Prostate gland (tissue), 2 donors: ENCODE measurements around the gene PCDHGA8. TPM values are rescaled to one million over a fixed set of nuclear protein-coding genes. Genes with fewer than 3 reads are reported as not detected.
"Not testable (repeated sequence)": the region's sequence is repeated elsewhere in the genome, so short reads cannot be mapped to it uniquely, and the experiment has no call there.

Experiments used
- DNase-seq: peaks from one replicate; pipeline ENCODE4 v3.0.0-alpha.2; 2019; ENCODE audit warnings: low spot score
- H3K27ac ChIP-seq, 2 donors: fragments of 200-600 bp; sonication (generic); 2 replicates each; pipeline ENCODE4 v1.5.1; 2017 to 2019
- H3K27me3 ChIP-seq: fragments of 200-600 bp; sonication (generic); replicated peaks from 2 replicates; pipeline ENCODE4 v1.5.1; 2019; ENCODE audit not compliant: insufficient read depth
- H3K36me3 ChIP-seq, 2 donors: fragments of 200-600 bp; sonication (generic); 1 replicate in 1 of 2; 2 replicates in 1 of 2; pipeline versions ENCODE4 v1.5.1 to v1.8.1; 2017 to 2019
- H3K4me1 ChIP-seq: fragments of 200-600 bp; sonication (generic); replicated peaks from 2 replicates; pipeline ENCODE4 v1.5.1; 2019
- H3K4me3 ChIP-seq, 2 donors: fragments of 200-600 bp; sonication (generic); 2 replicates each; pipeline ENCODE4 v1.5.1; 2017 to 2019
- H3K9me3 ChIP-seq: fragments of 200-600 bp; sonication (generic); 2 replicates; pipeline ENCODE4 v1.5.1; 2017
- POLR2A ChIP-seq: fragments of 450-650 bp; IDR thresholded peaks from one replicate; pipeline ENCODE4 v1.6.1; 2016; ENCODE audit warnings: antibody characterized with exemption, mild to moderate bottlenecking
- POLR2AphosphoS5 ChIP-seq: sonication (generic); formaldehyde crosslinking; IDR thresholded peaks from one replicate; pipeline ENCODE4 v1.6.1; 2017; ENCODE audit warnings: antibody characterized with exemption
- WGBS: methylation state at CpG from one replicate; pipeline ENCODE4 v1.1.5; 2018; 5-methylcytosine and 5-hydroxymethylcytosine counted together
- intact Hi-C: fragments of 100-400 bp; cut with DNase I; formaldehyde crosslinking; loops from one replicate; pipeline ENCODE4 v1.14.2; 2022
- total RNA-seq, 2 donors: library from RNA; depleted of rRNA; stranded (reverse); fragments of >200 nt; gene quantifications; one replicate each; pipeline ENCODE4 v1.1.0, GENCODE V29; 2016
- TF ChIP-seq, protein P1 (sequence below), 4 experiments: fragments of 200-600 bp in 2 of 4; fragments of 450-650 bp in 2 of 4; sonication (generic) in 2 of 4; IDR thresholded peaks; 1 replicate in 3 of 4; 2 replicates in 1 of 4; pipeline ENCODE4 v1.5.1; 2016 to 2019; ENCODE audit warnings: antibody characterized with exemption in 4 of 4, mild to moderate bottlenecking in 2 of 4, moderate library complexity in 2 of 4

The PCDHGA8 gene
- total RNA-seq, 2 donors from 2014 or later: 1.1 to 4.2 TPM

DNA sequence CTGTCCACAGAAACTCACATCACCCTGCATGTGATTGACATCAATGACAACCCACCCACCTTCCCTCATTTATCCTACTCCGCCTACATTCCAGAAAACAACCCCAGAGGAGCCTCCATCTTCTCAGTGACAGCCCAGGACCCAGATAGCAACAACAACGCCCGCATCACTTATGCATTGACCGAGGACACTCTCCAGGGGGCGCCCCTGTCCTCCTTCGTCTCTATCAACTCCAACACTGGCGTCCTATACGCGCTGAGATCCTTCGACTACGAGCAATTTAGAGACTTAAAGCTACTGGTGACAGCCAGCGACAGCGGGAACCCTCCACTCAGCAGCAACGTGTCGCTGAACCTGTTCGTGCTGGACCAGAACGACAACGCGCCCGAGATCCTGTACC lies 47.1 kb upstream of the PCDHGA8 start:
- Histone ChIP-seq H3K4me1 (no peaks in the 10 kb centered on the region), H3K36me3 (no peaks in the 10 kb centered on the region), H3K4me3 (no peak overlapping the region), H3K9me3 (no peaks in the 10 kb centered on the region), H3K27ac (no peak overlapping the region), H3K27me3 (peaks cover 3% of the 10 kb centered on the region)
- 25% methylated on average over 20 of the region's 20 CpGs for WGBS
- TF ChIP-seq POLR2AphosphoS5 (no peak), POLR2A (no peak)
- TF ChIP-seq, protein P1, sequence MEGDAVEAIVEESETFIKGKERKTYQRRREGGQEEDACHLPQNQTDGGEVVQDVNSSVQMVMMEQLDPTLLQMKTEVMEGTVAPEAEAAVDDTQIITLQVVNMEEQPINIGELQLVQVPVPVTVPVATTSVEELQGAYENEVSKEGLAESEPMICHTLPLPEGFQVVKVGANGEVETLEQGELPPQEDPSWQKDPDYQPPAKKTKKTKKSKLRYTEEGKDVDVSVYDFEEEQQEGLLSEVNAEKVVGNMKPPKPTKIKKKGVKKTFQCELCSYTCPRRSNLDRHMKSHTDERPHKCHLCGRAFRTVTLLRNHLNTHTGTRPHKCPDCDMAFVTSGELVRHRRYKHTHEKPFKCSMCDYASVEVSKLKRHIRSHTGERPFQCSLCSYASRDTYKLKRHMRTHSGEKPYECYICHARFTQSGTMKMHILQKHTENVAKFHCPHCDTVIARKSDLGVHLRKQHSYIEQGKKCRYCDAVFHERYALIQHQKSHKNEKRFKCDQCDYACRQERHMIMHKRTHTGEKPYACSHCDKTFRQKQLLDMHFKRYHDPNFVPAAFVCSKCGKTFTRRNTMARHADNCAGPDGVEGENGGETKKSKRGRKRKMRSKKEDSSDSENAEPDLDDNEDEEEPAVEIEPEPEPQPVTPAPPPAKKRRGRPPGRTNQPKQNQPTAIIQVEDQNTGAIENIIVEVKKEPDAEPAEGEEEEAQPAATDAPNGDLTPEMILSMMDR (IDR thresholded peaks at IDR 0.05): no peak
- DNase-seq: no peak
- intact Hi-C loops: no loop called here

DNA sequence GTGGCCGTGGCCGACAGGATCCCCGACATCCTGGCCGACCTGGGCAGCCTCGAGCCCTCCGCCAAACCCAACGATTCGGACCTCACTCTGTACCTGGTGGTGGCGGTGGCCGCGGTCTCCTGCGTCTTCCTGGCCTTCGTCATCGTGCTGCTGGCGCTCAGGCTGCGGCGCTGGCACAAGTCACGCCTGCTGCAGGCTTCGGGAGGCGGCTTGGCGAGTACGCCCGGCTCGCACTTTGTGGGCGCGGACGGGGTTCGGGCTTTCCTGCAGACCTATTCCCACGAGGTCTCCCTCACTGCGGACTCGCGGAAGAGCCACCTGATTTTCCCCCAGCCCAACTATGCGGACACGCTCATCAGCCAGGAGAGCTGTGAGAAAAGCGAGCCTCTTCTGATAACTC lies 46.4 kb upstream of the PCDHGA8 start:
- H3K9me3 ChIP-seq, H3K36me3 ChIP-seq, intact Hi-C loops, H3K4me1 ChIP-seq, H3K27ac ChIP-seq, DNase-seq, H3K4me3 ChIP-seq, H3K27me3 ChIP-seq: not testable (repeated sequence)
- WGBS: 31% methylated on average over 29 of the region's 35 CpGs

DNA sequence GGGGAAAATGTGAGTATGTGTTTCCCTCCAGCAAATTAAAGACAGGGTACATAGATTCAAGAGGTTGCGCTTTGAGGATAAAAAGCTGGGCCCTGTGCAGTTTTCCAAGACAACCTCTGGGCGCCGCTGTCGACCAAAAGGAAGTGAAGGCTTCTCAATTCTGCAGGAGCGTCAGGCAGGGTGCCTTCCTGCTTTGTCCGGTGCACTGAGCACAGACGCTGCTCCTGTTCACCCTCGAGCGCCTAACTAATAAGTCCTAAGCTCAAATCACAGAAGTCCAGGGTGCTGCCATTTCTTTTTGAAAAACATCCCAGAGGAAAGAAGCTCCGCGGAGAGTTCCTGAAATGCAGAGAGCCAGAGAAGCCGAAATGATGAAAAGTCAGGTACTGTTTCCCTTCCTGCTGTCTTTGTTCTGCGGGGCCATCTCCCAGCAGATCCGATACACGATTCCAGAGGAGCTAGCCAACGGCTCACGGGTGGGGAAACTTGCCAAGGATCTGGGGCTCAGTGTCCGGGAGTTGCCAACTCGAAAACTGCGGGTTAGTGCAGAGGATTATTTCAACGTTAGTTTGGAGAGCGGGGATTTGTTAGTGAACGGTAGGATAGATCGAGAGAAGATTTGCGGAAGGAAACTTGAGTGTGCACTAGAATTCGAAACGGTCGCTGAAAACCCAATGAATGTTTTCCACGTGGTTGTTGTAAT lies 42.4 kb upstream of the PCDHGA8 start, which contains the start of gene PCDHGB1:
Gene PCDHGB1 (plus strand): TSS at position 183 of the 703 bp plus-strand sequence. CDS start 162 bp downstream, at position 345.
- H3K27ac ChIP-seq: no peak within 1 kb of the TSS
- WGBS: 20% methylated on average over 29 of the region's 29 CpGs
- H3K4me1 ChIP-seq: no peaks in the 10 kb centered on the region
- H3K4me3 ChIP-seq: peak within 1 kb of the TSS in 1 of 2 donors; percentile 2
- intact Hi-C loops: no loop called here
- H3K36me3 ChIP-seq: no peaks in the 10 kb centered on the region
- peaks cover 3% of the 10 kb centered on the region for H3K27me3 ChIP-seq
- no peaks in the 10 kb centered on the region for H3K9me3 ChIP-seq
- TF ChIP-seq POLR2A: no peak
- TF ChIP-seq, protein P1 (IDR thresholded peaks at IDR 0.05): peak in 2 of 4 experiments; percentile 16 to 29
- no peak for DNase-seq

DNA sequence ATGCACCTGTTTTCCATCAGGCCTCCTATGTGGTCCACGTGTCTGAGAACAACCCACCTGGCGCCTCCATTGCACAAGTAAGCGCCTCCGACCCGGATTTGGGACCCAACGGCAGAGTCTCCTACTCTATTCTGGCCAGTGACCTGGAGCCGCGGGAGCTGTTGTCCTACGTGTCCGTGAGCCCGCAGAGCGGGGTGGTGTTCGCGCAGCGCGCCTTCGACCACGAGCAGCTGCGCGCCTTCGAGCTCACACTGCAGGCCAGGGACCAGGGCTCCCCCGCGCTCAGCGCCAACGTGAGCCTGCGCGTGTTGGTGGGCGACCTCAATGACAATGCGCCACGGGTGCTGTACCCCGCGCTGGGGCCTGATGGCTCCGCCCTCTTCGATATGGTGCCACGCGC lies 40.8 kb upstream of the PCDHGA8 start:
- no peak overlapping the region for H3K27ac ChIP-seq
- TF ChIP-seq POLR2A: no peak
- TF ChIP-seq, protein P1 (IDR thresholded peaks at IDR 0.05): no peak
- TF ChIP-seq POLR2AphosphoS5: no peak
- no peaks in the 10 kb centered on the region for H3K4me1 ChIP-seq
- H3K4me3 ChIP-seq: no peak overlapping the region
- intact Hi-C loops: no loop called here
- H3K36me3 ChIP-seq: no peaks in the 10 kb centered on the region
- no peak for DNase-seq
- peaks cover 3% of the 10 kb centered on the region for H3K27me3 ChIP-seq
- WGBS: 26% methylated on average over 22 of the region's 36 CpGs
- H3K9me3 ChIP-seq: no peaks in the 10 kb centered on the region

DNA sequence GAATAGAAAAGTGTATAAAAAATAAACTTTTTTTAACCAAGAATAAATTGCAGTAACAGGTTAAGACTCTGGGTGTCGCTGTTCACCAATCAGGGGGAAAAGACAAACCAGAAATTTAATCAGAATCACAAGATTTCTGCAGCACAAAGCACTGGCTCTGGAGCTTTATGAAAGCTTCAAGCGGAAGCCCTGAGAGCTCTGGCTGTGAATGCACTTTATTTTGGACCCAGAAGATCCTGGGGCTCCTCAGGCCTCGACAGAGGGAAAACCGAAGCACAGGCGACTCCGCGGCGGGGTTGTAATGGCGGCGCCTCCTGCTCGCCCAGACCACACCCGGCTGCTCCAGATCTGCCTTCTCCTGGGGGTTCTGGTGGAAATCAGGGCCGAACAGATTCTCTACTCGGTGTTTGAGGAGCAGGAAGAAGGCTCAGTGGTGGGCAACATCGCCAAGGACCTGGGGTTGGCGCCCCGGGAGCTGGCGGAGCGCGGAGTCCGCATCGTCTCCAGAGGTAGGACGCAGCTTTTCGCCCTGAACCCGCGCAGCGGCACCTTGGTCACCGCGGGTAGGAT lies 37.4 kb upstream of the PCDHGA8 start, which contains the start of gene PCDHGA4:
Gene PCDHGA4 (plus strand): TSS at position 122 of the 570 bp plus-strand sequence. CDS start 87 bp downstream, at position 209.
- H3K27me3 ChIP-seq: peaks cover 3% of the 10 kb centered on the region

More for the DNA sequence above, 37.4 kb upstream of the PCDHGA8 start, which contains the start of gene PCDHGA4:
- H3K4me1 ChIP-seq: no peaks in the 10 kb centered on the region
- no peak within 1 kb of the TSS for H3K4me3 ChIP-seq
- intact Hi-C loops: no loop called here
- WGBS: 18% methylated on average over 29 of the region's 29 CpGs
- H3K9me3 ChIP-seq: no peaks in the 10 kb centered on the region
- TF ChIP-seq POLR2A (no peak), POLR2AphosphoS5 (no peak)
- TF ChIP-seq, protein P1 (IDR thresholded peaks at IDR 0.05): peak in 1 of 4 experiments; percentile 32
- DNase-seq: no peak
- no peaks in the 10 kb centered on the region for H3K36me3 ChIP-seq
- no peak within 1 kb of the TSS for H3K27ac ChIP-seq
